Upper lobe of left lung (tissue), 6 donors: Measurements from ENCODE around the gene RPS6KA2. TPM values are rescaled to one million over a fixed set of nuclear protein-coding genes. Genes with fewer than 3 reads are reported as not detected.

Experiments used
- ATAC-seq, 2 donors: fragments of 200-7000 bp; cut with Tn5 transposase; one replicate each; pipeline ENCODE4 v1.9.1; 2022; ENCODE audit warnings: mild to moderate bottlenecking in 2 of 2, moderate library complexity in 2 of 2; ENCODE audit not compliant: low FRiP score in 2 of 2
- DNase-seq, 2 donors: peaks; one replicate each; pipeline ENCODE4 v3.0.0-alpha.2; 2019 to 2020
- H3K27ac ChIP-seq, 4 donors: fragments of 200-600 bp; sonication (generic); one replicate each; pipeline ENCODE4 v1.5.1; 2016 to 2019
- H3K27me3 ChIP-seq, 4 donors: fragments of 200-600 bp; sonication (generic); one replicate each; pipeline ENCODE4 v1.5.1; 2017 to 2019
- H3K36me3 ChIP-seq, 4 donors: fragments of 200-600 bp; sonication (generic); one replicate each; pipeline ENCODE4 v1.5.1; 2016 to 2019
- H3K4me1 ChIP-seq, 4 donors: fragments of 200-600 bp; sonication (generic); one replicate each; pipeline ENCODE4 v1.5.1; 2018 to 2019
- H3K4me3 ChIP-seq, 4 donors: fragments of 200-600 bp; sonication (generic); one replicate each; pipeline ENCODE4 v1.5.1; 2017 to 2019; ENCODE audit warnings: mild to moderate bottlenecking in 2 of 4, moderate library complexity in 1 of 4
- H3K9me3 ChIP-seq, 4 donors: fragments of 200-600 bp; sonication (generic); one replicate each; pipeline ENCODE4 v1.5.1; 2018 to 2019
- CTCF ChIP-seq, 6 experiments: fragments of 450-650 bp in 4 of 6; fragments of 200-600 bp in 2 of 6; sonication (generic) in 2 of 6; IDR thresholded peaks; one replicate each; pipeline ENCODE4 v1.5.1; 2016 to 2019; ENCODE audit warnings: antibody characterized with exemption in 6 of 6
- EP300 ChIP-seq, 4 donors: sonication (generic); formaldehyde crosslinking; IDR thresholded peaks; one replicate each; pipeline ENCODE4 v1.5.1; 2017; ENCODE audit warnings: antibody characterized with exemption in 4 of 4, control low read depth in 2 of 4
- POLR2A ChIP-seq, 4 donors: fragments of 450-650 bp; IDR thresholded peaks; one replicate each; pipeline ENCODE4 v1.5.1; 2016 to 2017; ENCODE audit warnings: antibody characterized with exemption in 4 of 4, mild to moderate bottlenecking in 2 of 4
- POLR2AphosphoS5 ChIP-seq, 2 donors: sonication (generic); formaldehyde crosslinking; IDR thresholded peaks; one replicate each; pipeline ENCODE4 v1.5.1; 2017; ENCODE audit warnings: antibody characterized with exemption in 2 of 2
- WGBS, 2 donors: methylation state at CpG; one replicate each; pipeline ENCODE4 v1.1.5; 2017 to 2018; 5-methylcytosine and 5-hydroxymethylcytosine counted together
- total RNA-seq, 6 donors: library from RNA; depleted of rRNA in 4 of 6; stranded (reverse); fragments of >200 nt in 4 of 6; gene quantifications; one replicate each; pipeline versions ENCODE4 v1.1.0 to v1.2.1, GENCODE V29; 2016 to 2021
- donor health status: DM: no; HTN: no; CAD: no; lungs with moderate emphysema.
- donor health status: DM: no; HTN: yes; CAD: no; lungs with severe emphysema.

Gene RPS6KA2
- total RNA-seq, 6 donors from 2014 or later, result 101 to 233 (median 168) TPM

GRCh38 chr6:166525567-166525966 is 101.5 kb downstream of the RPS6KA2 start:
- Histone ChIP-seq H3K36me3 (peaks cover 0 to 70% (median 35%) of the 10 kb centered on the region in 4 donors), H3K4me1 (no peaks in the 10 kb centered on the region), H3K27ac (no peak overlapping the region), H3K9me3 (no peaks in the 10 kb centered on the region), H3K4me3 (no peak overlapping the region), H3K27me3 (no peaks in the 10 kb centered on the region)
- TF ChIP-seq POLR2A (IDR thresholded peaks at IDR 0.05) (no peak), EP300 (IDR thresholded peaks at IDR 0.05) (no peak), CTCF (IDR thresholded peaks at IDR 0.05) (no peak), POLR2AphosphoS5 (IDR thresholded peaks at IDR 0.05) (no peak)
- DNase-seq (no peak), ATAC-seq (no peak)
- WGBS, 2 donors, result 92 to 94% methylated on average over 9 of the region's 9 CpGs

- TF ChIP-seq CTCF (IDR thresholded peaks at IDR 0.05), result no peak
- no peak for TF ChIP-seq EP300 (IDR thresholded peaks at IDR 0.05)
- TF ChIP-seq POLR2AphosphoS5 (IDR thresholded peaks at IDR 0.05), result no peak
- no peak for TF ChIP-seq POLR2A (IDR thresholded peaks at IDR 0.05)
- Histone ChIP-seq H3K36me3 (peaks cover 0 to 54% (median 23%) of the 10 kb centered on the region in 4 donors), H3K4me1 (peaks cover 0 to 2% (median 0%) of the 10 kb centered on the region in 4 donors), H3K27ac (no peak overlapping the region), H3K9me3 (no peaks in the 10 kb centered on the region), H3K4me3 (no peak overlapping the region), H3K27me3 (no peaks in the 10 kb centered on the region)
- peak in 1 of 2 donors; percentile 14 for ATAC-seq
- no peak for DNase-seq
- WGBS, 2 donors, result 84 to 88% methylated on average over 16 of the region's 16 CpGs
Measured at GRCh38 chr6:166523782-166524559, 103.1 kb downstream of the RPS6KA2 start.

- Histone ChIP-seq H3K4me1 (peaks cover 0 to 9% (median 3%) of the 10 kb centered on the region in 4 donors), H3K36me3 (peaks cover 0 to 44% (median 21%) of the 10 kb centered on the region in 4 donors), H3K9me3 (no peaks in the 10 kb centered on the region), H3K27ac (no peak overlapping the region), H3K4me3 (no peak overlapping the region), H3K27me3 (no peaks in the 10 kb centered on the region)
- ATAC-seq, result no peak
- no peak for TF ChIP-seq CTCF (IDR thresholded peaks at IDR 0.05)
- no peak for TF ChIP-seq EP300 (IDR thresholded peaks at IDR 0.05)
- no peak for TF ChIP-seq POLR2AphosphoS5 (IDR thresholded peaks at IDR 0.05)
- no peak for TF ChIP-seq POLR2A (IDR thresholded peaks at IDR 0.05)
- WGBS, 2 donors, result 88 to 99% methylated on average over 6 to 10 of the region's 10 CpGs
- DNase-seq, result no peak
Measured at GRCh38 chr6:166520905-166521834, 105.9 kb downstream of the RPS6KA2 start.

GRCh38 chr6:166516251-166516884 is 110.7 kb downstream of the RPS6KA2 start:
- Histone ChIP-seq H3K9me3 (no peaks in the 10 kb centered on the region), H3K4me3 (no peak overlapping the region), H3K36me3 (peaks cover 0 to 37% (median 13%) of the 10 kb centered on the region in 4 donors), H3K27ac (no peak overlapping the region), H3K27me3 (no peaks in the 10 kb centered on the region), H3K4me1 (peaks cover 0 to 9% (median 9%) of the 10 kb centered on the region in 4 donors)
- no peak for ATAC-seq
- TF ChIP-seq POLR2AphosphoS5 (IDR thresholded peaks at IDR 0.05) (no peak), POLR2A (IDR thresholded peaks at IDR 0.05) (no peak), CTCF (IDR thresholded peaks at IDR 0.05) (no peak), EP300 (IDR thresholded peaks at IDR 0.05) (no peak)
- WGBS, 2 donors, result 62 to 72% methylated on average over 5 to 7 of the region's 7 CpGs
- no peak for DNase-seq
